Lung (tissue), 12 donors: Measurements from ENCODE around the gene CFAP410. TPM values are rescaled to one million over a fixed set of nuclear protein-coding genes. Genes with fewer than 3 reads are reported as not detected.

ENCODE experiments used
- ATAC-seq: fragments of 200-7000 bp; cut with Tn5 transposase; one replicate; pipeline ENCODE4 v1.9.1; 2020; ENCODE audit warnings: moderate number of reproducible peaks; ENCODE audit not compliant: insufficient read depth, low FRiP score
- DNase-seq, 3 donors: peaks; one replicate each; pipeline ENCODE4 v3.0.0-alpha.2; 2013 to 2017
- H3K27ac ChIP-seq, 2 donors: one replicate each; pipeline ENCODE4 v1.5.1; 2013; ENCODE audit warnings: mild to moderate bottlenecking in 2 of 2, moderate library complexity in 2 of 2, control low read depth in 1 of 2, inconsistent platforms in 1 of 2, low read depth in 1 of 2, low read length in 1 of 2
- H3K27me3 ChIP-seq, 3 donors: one replicate each; pipeline ENCODE4 v1.5.1; 2013; ENCODE audit warnings: low read length in 2 of 3; ENCODE audit not compliant: control insufficient read depth in 3 of 3, insufficient read depth in 3 of 3
- H3K36me3 ChIP-seq, 4 donors: one replicate each; pipeline ENCODE4 v1.5.1; 2013; ENCODE audit warnings: low read length in 4 of 4, mild to moderate bottlenecking in 1 of 4, moderate library complexity in 1 of 4; ENCODE audit not compliant: control insufficient read depth in 4 of 4, insufficient read depth in 4 of 4
- H3K4me1 ChIP-seq, 5 donors: one replicate each; pipeline ENCODE4 v1.5.1; 2013; ENCODE audit warnings: low read length in 5 of 5, mild to moderate bottlenecking in 2 of 5, moderate library complexity in 1 of 5; ENCODE audit not compliant: control insufficient read depth in 5 of 5, insufficient read depth in 5 of 5
- H3K4me3 ChIP-seq: one replicate; pipeline ENCODE4 v1.5.1; 2013; ENCODE audit warnings: mild to moderate bottlenecking, control low read depth, moderate library complexity
- H3K9ac ChIP-seq, 2 donors: one replicate each; pipeline ENCODE4 v1.5.1; 2013; ENCODE audit warnings: low read length in 2 of 2, control low read depth in 1 of 2; ENCODE audit not compliant: insufficient read depth in 1 of 2
- H3K9me3 ChIP-seq, 4 donors: one replicate each; pipeline ENCODE4 v1.5.1; 2013; ENCODE audit warnings: low read length in 3 of 4, mild to moderate bottlenecking in 1 of 4, moderate library complexity in 1 of 4; ENCODE audit not compliant: control insufficient read depth in 4 of 4, insufficient read depth in 3 of 4
- WGBS, 2 donors: extraction: QIAGEN DNeasy Blood & Tissue Kit; methylation state at CpG; one replicate each; pipeline ENCODE4 v1.1.7; 2013; 5-methylcytosine and 5-hydroxymethylcytosine counted together
- polyA plus RNA-seq, 2 donors: library from polyadenylated mRNA; stranded (reverse); fragments of 200-250 nt; gene quantifications; one replicate each; pipeline ENCODE4 v1.2.1, GENCODE V29; 2013
- total RNA-seq, 2 donors: library from RNA; depleted of rRNA in 1 of 2; stranded (reverse); fragments of >200 nt in 1 of 2; gene quantifications; one replicate each; pipeline ENCODE4 v1.2.1, GENCODE V29; 2014 to 2021
- TF ChIP-seq, protein P1 (sequence below): IDR thresholded peaks from 2 replicates; pipeline ENCODE4 v1.5.1; 2012; ENCODE audit warnings: mild to moderate bottlenecking; ENCODE audit errors: control extremely low read depth, extremely low read depth
- donor health status: control.
- donor health status: control.
- donor health status: Bipolar disorder and iron deficiency.
- donor health status: healthy.
- donor health status: DM: yes; HTN: yes; CAD: no.

Gene CFAP410
- total and polyA plus RNA-seq, 4 donors, result 24.3 to 72.7 (median 39.5) TPM

GRCh38 chr21:44281801-44282200, 57.4 kb downstream of the CFAP410 start:
- WGBS, 2 donors, result 97% methylated on average over 9 of the region's 9 CpGs
- DNase-seq (no peak), ATAC-seq (no peak)
- Histone ChIP-seq H3K9ac (no peak overlapping the region), H3K4me1 (peaks cover 0 to 15% (median 4%) of the 10 kb centered on the region in 5 donors), H3K9me3 (no peaks in the 10 kb centered on the region), H3K27me3 (peaks cover 0 to 12% (median 0%) of the 10 kb centered on the region in 3 donors), H3K36me3 (no peaks in the 10 kb centered on the region), H3K27ac (no peak overlapping the region), H3K4me3 (no peak overlapping the region)
- TF ChIP-seq, protein P1, sequence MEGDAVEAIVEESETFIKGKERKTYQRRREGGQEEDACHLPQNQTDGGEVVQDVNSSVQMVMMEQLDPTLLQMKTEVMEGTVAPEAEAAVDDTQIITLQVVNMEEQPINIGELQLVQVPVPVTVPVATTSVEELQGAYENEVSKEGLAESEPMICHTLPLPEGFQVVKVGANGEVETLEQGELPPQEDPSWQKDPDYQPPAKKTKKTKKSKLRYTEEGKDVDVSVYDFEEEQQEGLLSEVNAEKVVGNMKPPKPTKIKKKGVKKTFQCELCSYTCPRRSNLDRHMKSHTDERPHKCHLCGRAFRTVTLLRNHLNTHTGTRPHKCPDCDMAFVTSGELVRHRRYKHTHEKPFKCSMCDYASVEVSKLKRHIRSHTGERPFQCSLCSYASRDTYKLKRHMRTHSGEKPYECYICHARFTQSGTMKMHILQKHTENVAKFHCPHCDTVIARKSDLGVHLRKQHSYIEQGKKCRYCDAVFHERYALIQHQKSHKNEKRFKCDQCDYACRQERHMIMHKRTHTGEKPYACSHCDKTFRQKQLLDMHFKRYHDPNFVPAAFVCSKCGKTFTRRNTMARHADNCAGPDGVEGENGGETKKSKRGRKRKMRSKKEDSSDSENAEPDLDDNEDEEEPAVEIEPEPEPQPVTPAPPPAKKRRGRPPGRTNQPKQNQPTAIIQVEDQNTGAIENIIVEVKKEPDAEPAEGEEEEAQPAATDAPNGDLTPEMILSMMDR, result no peak

DNA sequence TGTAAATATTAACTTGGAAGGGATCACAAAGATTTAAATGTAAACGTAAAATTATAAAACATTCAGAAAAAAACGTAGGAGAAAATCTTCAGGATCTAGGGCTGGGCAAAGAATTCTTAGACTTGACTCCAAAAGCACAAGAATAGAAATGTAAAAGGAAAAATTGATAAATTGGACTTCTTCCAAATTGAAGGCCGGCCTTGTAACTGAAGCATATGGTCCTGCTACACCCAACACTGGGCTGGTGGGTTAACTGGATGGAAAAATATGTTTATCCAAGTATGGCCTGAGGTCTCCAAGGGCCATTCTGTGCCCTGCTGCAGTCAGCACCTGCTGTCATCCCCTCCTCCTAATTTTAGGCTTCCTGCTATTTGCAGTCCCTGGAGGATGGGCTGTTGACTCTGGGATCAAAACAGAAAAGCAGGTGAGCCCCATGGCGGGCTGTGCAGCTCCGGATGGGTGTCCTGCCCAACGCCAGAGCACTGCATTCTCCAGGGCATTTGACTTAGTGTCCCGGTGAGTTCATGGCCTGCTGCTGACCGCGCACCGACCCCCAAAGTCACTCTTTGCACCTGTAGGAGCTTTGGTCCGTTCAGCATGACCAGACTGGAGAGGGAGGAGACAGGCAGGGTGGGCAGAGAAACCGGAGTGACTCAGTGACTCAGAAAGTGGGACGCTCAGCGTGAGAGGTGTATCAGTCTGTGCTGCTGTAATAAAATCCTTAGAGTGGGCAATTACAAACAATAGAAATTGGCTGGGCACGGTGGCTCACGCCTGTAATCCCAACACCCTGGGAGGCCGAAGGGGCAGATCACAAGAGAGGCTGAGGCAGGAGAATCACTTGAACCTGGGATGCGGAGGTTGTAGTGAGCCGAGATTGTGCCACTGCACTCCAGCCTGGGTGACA, 59.6 kb downstream of the CFAP410 start:
- WGBS, 2 donors, result 90 to 91% methylated on average over 19 of the region's 19 CpGs
- peaks cover 0 to 10% (median 0%) of the 10 kb centered on the region in 5 donors for H3K4me1 ChIP-seq
- H3K36me3 ChIP-seq, result no peaks in the 10 kb centered on the region
- DNase-seq (peak in 1 of 3 donors; percentile 53), ATAC-seq (no peak)
- TF ChIP-seq, protein P1, result no peak
- no peaks in the 10 kb centered on the region for H3K27me3 ChIP-seq
- no peak overlapping the region for H3K9ac ChIP-seq
- H3K4me3 ChIP-seq, result no peak overlapping the region
- H3K27ac ChIP-seq, result no peak overlapping the region
- peaks cover 0 to 3% (median 0%) of the 10 kb centered on the region in 4 donors for H3K9me3 ChIP-seq

Other genes starting within 250 kb of the CFAP410 start
- 10 to 100 TPM; 10.3 to 20.4 TPM for gene PWP2, start 232.0 kb downstream of the CFAP410 start, total RNA-seq
- 1 to 10 TPM; 3.6 to 8.9 TPM for gene PWP2, start 232.0 kb downstream of the CFAP410 start, polyA plus RNA-seq
- gene GATD3, start 205.7 kb downstream of the CFAP410 start, total RNA-seq, result 10 to 100 TPM in 1 of 2 donors, 1 to 10 TPM in 1; 9.8 to 29.4 TPM
- 10 to 100 TPM in 1 of 2 donors, 1 to 10 TPM in 1; 6.5 to 48.5 TPM for gene GATD3, start 205.7 kb downstream of the CFAP410 start, polyA plus RNA-seq
- 1 to 10 TPM; 1.6 to 4.0 TPM for gene ICOSLG, start 98.4 kb downstream of the CFAP410 start, total RNA-seq
- gene ICOSLG, start 98.4 kb downstream of the CFAP410 start, polyA plus RNA-seq, result 1 to 10 TPM; 2.5 to 2.9 TPM
- not detected for gene DNMT3L, start 77.5 kb downstream of the CFAP410 start, total RNA-seq
- not detected for gene DNMT3L, start 77.5 kb downstream of the CFAP410 start, polyA plus RNA-seq
- under 1 TPM in 1 of 2 donors, not detected in 1; 0.37 TPM for gene AIRE, start 53.5 kb downstream of the CFAP410 start, total RNA-seq
- not detected for gene AIRE, start 53.5 kb downstream of the CFAP410 start, polyA plus RNA-seq
- gene PFKL, start 39.3 kb downstream of the CFAP410 start, total RNA-seq, result 100 to 1,000 TPM in 1 of 2 donors, 10 to 100 TPM in 1; 99.0 to 129 TPM
- 100 to 1,000 TPM in 1 of 2 donors, 10 to 100 TPM in 1; 63.4 to 106 TPM for gene PFKL, start 39.3 kb downstream of the CFAP410 start, polyA plus RNA-seq
- 10 to 100 TPM in 1 of 2 donors, 1 to 10 TPM in 1; 5.9 to 13.1 TPM for gene TRPM2, start 14.2 kb upstream of the CFAP410 start, total RNA-seq
- gene TRPM2, start 14.2 kb upstream of the CFAP410 start, polyA plus RNA-seq, result 10 to 100 TPM in 1 of 2 donors, 1 to 10 TPM in 1; 7.4 to 26.2 TPM
- 1 to 10 TPM; 2.8 to 3.6 TPM for gene LRRC3, start 116.1 kb upstream of the CFAP410 start, total RNA-seq
- 1 to 10 TPM; 1.4 to 2.0 TPM for gene LRRC3, start 116.1 kb upstream of the CFAP410 start, polyA plus RNA-seq
- gene KRTAP10-1, start 200.8 kb upstream of the CFAP410 start, total RNA-seq, result not detected
- gene KRTAP10-1, start 200.8 kb upstream of the CFAP410 start, polyA plus RNA-seq, result not detected
- gene KRTAP10-2, start 212.1 kb upstream of the CFAP410 start, total RNA-seq, result not detected
- gene KRTAP10-2, start 212.1 kb upstream of the CFAP410 start, polyA plus RNA-seq, result not detected
- not detected for gene KRTAP10-3, start 219.4 kb upstream of the CFAP410 start, total RNA-seq
- gene KRTAP10-3, start 219.4 kb upstream of the CFAP410 start, polyA plus RNA-seq, result not detected
- gene KRTAP10-4, start 234.3 kb upstream of the CFAP410 start, total RNA-seq, result not detected
- gene KRTAP10-4, start 234.3 kb upstream of the CFAP410 start, polyA plus RNA-seq, result not detected
- gene KRTAP10-5, start 241.2 kb upstream of the CFAP410 start, total RNA-seq, result not detected
- gene KRTAP10-5, start 241.2 kb upstream of the CFAP410 start, polyA plus RNA-seq, result not detected